Activated T-helper 1 cell treated with Interleukin-2 at 50 U/mL for 16 hours (primary cell): ENCODE data around the gene OR2F2.

Experiments used
- DNase-seq: peaks from one replicate; pipeline ENCODE4 v3.0.0-alpha.2; 2020; ENCODE audit warnings: low read depth

Gene OR2F2, protein sequence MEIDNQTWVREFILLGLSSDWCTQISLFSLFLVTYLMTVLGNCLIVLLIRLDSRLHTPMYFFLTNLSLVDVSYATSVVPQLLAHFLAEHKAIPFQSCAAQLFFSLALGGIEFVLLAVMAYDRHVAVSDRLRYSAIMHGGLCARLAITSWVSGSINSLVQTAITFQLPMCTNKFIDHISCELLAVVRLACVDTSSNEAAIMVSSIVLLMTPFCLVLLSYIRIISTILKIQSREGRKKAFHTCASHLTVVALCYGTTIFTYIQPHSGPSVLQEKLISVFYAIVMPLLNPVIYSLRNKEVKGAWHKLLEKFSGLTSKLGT

DNA sequence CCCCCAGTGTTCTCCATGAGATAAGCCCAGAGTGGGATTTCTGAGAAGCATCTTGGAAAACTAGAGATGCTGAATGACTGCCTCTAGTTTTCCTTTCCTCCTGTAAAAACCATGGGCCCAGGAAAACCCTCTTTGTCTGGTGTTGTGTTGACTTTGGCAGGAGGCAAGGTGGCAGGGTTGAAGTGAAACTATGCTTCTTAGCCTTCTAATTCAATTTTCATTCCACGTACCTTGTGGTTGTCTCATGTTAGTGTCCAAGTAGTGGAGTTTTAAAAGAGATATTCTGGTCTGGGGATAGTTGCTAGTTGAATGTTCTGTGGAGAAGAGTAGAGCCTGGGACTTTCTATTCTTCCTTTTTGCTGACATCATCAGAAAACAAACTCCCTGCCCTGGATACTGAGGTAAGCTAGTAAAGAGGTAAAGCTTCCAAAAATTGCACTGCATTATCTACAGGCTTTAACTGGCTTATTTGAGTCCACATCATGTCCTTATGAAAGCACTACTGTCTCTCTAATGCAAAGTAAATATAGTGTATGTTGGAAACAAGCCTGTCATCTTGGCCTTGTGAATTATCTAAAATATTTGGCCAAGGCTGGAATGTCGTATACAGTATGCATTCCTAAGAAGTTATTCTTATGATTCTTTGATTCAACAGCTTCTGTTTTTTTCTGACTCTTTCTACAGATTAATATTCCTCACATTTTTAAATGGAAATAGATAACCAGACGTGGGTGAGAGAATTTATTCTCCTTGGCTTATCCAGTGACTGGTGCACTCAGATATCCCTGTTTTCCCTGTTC is at the start of gene OR2F2:
OR2F2 (plus strand) TSS at position 708 of the 800 bp plus-strand sequence; CDS start at position 708, 0 bp downstream.
- no peak for DNase-seq

DNA sequence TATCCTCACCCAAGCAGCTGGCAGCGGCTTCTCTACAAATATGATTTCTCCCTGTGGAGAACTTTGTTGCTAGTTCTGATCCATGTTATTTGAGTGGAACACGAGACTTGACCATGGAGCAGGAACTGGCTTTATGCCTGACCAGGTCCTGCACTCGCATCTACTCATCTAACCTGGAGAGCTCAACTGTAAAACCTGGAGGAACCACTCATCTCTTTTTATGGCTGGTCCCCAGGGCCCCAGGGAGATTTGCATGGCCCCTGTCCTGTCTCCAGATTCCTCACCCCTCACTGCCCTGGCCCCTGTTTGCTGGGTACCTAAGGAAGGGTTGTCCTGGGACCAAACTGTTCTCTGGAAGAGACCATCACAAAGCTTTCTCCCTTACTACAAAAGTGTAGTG is 49.1 kb upstream of the OR2F2 start:
- DNase-seq, result no peak

DNA sequence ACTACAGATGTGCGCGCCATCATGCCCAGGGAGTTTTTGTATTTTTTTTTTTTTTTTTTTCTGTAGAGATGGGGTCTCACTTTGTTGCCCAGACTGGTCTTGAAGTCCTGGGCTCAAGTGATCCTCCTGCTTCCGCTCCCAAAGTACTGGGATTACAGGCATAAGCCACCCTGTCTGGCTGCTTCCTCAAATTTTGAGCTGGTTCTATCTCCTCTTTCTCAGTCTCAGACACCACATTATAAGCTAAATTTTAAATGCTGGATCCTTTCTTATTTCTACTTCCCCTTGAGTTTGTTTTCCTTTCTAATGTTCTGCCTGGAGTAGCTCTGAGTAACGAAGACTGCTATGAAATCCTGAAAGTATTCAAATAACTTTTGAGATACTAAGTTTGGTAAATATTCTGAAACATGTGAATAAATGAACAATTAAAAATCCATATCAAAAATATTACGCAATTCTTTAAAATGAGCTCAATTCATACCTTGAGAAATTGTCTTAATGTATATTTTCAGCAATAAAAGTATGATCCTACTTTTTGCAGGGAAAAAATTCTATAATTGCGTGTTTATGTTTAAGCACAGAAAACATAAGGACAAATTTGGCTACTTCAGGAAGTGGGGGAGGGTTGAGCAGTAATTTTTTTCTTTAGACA is 48.1 kb upstream of the OR2F2 start:
- DNase-seq, result no peak

DNA sequence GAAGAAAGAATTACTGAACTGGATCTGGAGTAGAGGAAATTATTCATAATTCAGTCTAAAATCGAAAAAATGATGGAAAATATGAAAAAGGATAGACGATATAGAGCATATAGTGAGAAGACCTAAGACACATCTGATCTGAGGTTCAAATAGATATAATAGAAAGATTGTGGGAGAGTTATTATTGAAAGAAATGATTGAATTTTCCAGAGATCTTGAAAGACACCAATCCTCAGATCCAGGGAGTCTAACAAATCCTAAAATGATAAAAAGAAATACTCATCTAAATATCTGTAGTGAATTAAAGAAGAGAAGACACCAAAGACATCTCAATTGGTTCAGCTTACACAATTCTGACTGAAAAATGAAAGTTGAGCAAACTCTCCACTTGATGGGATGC is 46.0 kb upstream of the OR2F2 start:
- DNase-seq, result no peak

DNA sequence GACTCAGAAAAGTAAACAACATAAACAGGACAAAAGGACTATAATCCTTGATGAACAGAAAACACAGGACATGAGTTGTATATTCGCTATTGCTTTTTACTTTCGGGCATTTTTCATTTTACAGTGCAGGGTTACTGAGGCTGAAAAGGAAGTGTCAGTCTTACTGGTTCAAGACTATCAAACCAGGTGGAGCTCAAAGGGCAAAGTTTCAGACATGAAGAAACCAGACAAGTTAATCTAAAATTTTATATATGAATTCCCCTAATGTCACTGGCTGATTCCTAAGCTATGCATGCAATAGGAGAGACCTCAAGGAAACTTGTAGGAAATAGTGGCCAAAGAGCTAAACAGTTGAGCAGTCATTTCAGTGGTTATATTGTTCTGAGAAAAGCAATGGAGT is 44.5 kb upstream of the OR2F2 start:
- DNase-seq, result no peak

DNA sequence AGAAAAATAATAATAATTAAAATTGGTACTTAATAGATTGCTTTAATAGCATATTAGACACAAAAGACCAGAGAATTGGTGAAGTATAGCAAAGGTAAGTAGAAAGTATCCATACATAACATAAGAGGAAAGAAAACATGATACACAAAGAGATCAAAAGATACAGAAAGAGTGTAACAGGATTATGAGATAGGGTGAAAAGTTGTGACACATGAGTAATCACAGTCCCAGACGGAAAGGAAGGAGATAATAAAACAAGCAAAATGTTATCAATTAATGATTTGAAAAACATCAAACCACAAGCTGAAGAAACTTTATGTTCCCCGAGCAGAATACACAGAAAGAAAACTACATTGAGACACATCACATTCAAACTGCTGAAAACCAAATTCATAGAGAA is 43.6 kb upstream of the OR2F2 start:
- DNase-seq, result no peak

DNA sequence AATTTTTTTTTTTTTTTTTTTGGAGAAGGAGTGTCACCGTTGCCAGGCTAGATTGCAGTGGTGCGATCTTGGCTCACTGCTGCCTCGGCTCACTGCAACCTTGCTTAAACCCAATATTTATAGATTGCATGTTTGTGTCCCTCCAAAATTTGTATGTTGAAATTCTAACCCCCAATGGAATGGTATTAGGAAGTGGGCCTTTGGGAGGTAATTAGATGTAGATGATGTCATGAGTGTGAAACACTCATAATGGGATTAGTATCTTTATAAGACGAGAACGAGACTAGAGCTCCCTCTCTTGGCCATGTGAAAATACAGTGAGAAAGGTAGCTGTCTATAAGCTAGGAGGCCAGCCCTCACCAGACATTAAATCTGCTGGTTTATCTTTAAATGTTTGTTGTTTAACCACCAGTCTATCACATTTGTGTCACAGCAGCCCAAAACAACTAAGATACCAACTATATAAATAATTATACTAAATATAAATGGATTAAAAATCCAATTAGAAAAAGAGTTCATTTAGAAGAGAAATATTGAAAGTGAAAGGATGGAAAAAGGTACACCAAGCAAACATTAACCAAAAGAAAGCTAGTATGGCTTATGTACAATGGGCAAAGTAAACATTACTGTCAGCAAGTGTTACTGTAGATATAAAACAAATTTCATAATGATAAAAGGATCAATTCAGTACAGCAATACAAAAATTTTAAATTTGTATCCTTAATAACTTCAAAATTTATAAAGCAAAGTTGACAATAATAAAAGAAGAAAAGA is 42.3 kb upstream of the OR2F2 start:
- DNase-seq, result no peak

DNA sequence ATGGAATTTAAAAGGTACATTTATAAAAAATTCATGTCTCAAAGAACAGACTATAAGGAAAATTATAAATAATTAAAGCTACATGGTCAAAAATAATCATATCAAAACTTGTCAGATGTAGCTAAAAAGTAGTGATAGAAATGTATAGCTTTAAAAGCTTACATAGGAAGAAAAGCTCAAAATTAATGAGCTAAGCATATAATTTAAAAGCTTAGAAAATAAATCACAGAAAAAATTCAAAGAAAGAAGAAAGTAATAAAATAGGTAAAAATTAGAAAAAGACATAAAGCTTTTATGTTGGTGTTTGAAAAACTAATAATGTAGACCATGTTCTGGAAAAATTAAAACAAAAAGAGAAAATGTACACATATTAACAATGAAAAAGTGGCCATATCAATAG is 38.4 kb upstream of the OR2F2 start:
- DNase-seq, result no peak

DNA sequence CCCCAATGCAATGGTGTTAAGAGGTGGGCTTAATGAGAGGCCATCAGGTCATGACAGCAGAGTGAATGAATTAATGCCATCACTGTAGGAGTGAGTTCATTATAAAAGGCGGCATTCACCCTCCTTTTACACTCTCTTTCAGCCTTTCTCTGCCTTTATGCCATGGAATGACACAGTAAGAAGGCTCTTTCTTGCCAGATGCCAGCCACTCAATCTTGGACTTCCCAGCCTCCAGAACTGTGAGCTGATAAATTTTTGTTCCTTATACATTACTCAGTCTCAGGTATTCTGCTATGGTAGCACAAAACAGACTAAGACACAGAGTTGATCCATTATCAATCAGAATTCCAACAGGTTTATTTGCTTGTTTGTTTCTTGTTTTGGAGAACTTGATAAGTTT is 36.2 kb upstream of the OR2F2 start:
- DNase-seq, result no peak

DNA sequence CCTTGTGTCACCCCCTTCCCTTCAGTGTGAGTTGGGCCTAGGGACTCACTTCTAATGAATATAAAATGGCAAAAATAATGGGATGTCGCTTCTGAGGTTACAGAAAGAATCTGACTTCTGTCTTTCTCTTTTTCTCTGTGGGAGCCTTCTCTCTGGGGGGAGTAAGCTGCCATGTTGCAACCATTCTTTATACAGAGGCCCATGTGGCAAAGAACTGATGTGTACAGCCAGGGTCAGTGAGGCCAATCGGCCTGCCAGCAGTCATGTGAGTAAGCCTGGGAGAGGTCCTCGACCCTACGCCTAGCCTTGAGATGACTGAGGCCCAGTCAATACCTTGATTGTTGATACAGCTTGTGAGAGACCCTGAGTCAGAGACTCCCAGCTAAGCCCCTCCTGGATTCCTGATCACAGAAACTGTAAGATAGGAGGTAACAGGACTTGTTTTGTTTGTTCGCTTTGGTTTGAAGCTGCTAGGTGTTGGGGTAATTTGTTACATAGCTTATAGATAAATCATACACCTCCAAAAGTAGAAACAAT is 34.7 kb upstream of the OR2F2 start:
- no peak for DNase-seq

DNA sequence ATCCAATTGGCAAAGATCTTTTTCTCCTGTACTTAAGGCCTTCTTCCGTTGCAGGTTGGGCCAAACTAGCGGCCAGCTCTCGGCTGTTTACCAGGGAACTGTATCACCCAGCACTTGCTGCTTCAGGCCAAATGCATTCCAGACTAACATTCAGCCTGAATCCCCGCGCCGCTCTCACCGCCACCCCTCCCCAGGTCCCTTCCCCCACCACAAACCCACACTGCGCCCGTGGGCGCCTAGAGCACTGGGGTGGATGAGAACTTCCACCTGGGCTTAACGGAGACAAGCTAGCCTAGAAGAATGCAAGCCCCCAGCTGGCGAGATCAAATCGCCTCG is 33.7 kb upstream of the OR2F2 start:
- DNase-seq, result no peak

DNA sequence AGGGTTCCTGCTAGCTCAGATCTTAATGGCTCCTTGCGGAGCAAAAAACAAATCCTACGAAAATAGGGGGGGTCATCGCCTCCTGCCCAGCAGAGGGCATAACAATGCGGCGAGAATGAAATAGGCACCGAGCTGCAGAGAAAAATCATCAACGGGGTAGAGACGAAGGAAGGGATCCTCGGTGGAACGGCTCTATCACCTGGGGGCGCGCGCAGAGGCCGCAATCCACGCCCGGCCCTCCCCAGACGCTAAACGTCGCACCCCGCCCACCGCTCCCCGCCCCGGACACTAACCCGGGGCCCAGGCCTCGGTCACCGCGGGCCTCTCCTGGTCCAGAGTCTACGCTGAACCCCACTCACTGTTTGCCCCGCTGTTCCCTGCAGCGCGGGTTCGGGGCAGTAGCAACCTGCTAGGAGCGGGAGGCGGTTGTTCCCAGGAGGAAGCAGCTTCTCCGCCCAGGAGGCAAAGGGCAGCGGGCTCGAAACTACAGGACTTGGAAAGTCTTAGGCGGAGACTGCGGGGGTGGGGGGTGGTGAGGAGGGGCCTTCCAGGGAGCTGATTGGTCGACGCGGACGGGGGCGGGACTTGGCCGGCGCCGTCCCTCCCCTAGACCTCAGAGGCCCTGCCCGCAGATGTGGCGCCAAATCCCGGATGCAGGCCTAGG is 33.2 kb upstream of the OR2F2 start, which contains the start of gene TCAF1:
TCAF1 (minus strand) TSS at position 509 of the 664 bp plus-strand sequence. CDS start 25,568 bp downstream, outside the sequence.
- peak; percentile 80 for DNase-seq

DNA sequence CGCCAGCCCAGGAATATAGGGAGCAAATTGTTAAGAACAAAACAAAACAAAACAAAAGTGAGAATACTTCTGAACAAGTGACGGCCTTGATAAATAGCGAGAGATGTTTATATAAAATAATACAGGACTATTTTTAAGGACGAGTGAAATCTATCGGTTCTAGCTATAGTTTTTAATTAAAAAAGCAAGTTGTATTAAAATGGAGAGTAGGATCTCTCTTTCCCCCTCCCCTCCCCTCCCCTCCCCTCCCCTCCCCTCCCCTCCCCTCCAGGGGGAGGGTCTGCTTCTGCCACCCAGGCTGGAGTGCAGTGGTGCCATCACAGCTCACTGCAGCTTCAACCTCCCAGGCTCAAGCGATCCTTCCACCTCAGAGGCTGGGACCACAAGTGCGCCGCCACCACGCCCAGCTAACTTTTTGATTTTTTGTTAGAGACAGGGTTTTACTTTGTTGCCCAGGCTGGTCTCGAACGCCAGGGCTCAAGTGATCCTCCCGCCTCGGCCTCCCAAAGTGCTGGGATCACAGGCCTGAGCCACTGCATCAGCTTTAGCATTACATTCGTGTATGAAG is 32.6 kb upstream of the OR2F2 start:
- DNase-seq, result no peak

DNA sequence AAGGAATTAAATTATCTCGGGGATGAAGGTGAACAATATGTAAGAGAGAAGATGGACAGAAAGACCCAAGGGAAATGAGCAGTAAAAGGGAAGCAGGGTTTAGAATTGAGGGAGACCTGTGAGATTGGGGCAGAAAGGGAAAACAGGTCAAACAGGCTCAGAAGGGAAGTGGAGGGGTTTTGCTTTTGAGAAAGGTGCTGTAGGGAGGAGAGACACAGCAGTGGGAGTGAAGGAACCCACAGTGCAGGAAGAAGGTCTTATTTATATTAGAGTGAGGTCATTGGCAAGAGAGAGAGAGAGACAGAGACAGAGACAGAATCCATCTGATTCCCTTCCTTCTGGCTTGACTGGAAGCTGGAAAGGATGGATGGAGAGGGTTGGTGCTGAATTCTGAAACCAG is 29.5 kb upstream of the OR2F2 start:
- DNase-seq, result no peak

DNA sequence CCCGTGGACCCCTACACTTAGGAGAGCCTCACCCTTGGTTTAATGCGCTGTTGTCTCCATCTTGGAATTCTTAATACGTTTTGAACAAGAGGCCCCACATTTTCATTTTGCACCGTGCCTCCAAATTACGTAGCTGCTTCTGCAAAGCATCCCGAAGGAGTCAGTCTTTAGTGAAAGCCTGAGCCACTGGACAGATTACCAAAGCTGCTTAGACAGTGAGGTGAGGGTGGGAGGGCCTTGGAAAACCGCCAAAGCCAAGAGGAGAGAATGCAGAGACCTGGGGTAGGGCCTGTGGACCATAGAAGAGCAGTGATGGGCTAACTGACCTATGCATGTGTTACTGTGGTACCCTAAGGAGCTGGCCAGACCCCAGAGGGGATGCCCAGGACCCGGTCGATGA is 28.9 kb upstream of the OR2F2 start:
- DNase-seq, result no peak

DNA sequence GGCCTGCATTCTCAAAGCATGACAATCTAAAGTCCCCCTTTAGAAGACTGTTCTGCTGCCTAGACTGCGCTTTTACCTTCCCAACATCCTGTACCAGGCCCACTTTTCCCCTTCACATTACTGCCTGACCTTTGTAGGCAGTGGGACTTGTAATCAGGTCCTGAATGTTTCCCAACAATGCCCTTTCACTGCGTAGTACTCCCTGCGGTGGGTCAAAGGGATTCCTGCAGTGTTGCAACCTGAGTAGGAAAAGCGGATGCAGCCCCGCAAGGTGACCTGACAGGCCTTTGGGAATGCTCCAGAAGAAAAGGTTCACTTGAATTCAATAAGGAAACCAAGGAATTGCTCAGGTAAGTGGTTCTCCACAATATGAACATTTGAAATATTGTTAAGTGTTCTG is 28.1 kb upstream of the OR2F2 start:
- DNase-seq, result no peak

DNA sequence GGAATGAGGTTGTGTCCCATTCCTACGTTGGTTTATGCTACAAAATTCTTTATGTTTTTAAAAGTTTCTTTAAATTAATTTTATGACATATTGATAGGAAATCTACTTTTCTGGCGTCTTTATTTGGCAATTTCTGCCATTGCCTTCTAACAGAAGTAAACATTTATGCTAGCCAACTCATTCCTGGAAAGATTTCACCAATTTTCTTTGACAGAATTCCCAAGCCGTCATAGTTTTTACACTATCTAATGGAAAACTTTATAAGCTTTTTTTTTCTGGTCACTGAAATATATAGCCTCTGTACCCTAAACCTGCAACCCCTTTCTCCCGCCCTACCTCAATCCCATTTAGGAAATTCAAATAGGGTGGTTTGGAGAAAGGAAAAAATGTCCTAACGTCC is 26.9 kb upstream of the OR2F2 start:
- DNase-seq, result no peak

DNA sequence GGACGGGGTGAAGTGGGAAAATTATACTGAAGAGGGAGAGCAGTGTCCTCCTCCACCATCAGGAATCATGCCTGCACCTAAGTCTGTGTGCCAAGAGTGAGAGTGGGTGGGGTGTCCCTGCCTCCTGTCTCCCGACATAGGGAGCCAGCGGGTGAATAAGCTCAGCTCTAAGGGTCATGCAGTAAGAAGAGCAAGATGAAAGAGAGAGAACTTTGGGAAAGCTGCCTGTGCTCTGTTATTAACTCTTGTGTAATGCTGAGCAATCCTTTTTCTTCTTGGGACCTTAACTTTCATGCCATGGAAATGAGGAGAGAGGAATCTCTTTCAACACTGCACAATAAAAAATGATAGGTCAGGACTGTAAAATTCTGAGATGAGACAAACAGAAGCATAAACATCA is 25.2 kb upstream of the OR2F2 start:
- no peak for DNase-seq

DNA sequence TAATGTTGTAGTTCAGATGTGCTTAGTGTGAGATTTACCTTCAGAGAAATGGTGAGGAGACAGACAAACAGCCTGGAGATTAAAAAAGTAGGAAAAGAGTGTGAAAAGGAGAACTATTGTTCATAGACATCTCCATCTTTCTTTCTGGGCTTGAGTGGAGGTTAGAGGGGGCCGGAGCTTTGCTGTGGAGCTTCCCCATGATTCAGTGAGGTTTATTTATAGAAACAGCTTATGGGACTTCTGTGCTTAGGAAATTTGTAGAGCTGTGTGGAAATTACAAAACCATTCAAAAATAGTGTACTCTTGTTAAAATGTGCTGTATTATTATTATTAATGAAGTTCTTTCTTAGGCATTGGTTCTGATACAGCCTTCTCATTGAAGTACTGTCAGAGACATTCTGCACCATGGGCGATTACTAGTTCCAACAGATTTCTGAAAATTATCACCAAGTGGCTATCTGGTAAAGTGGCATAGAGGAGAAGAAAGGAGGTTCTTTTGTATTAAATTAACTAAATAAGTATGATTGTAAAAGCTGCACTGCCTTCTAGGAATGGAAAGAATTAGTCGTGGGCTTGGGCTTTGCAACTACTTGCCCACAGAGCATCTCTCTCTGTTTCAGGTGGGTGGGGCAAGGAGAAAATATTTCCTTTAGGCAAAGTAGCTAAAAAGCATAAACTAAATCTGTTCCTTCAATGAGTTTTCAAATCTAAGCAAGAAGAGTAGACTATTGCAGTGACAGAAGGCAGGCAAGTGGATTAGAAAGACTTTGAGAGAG is 24.4 kb upstream of the OR2F2 start:
- no peak for DNase-seq

DNA sequence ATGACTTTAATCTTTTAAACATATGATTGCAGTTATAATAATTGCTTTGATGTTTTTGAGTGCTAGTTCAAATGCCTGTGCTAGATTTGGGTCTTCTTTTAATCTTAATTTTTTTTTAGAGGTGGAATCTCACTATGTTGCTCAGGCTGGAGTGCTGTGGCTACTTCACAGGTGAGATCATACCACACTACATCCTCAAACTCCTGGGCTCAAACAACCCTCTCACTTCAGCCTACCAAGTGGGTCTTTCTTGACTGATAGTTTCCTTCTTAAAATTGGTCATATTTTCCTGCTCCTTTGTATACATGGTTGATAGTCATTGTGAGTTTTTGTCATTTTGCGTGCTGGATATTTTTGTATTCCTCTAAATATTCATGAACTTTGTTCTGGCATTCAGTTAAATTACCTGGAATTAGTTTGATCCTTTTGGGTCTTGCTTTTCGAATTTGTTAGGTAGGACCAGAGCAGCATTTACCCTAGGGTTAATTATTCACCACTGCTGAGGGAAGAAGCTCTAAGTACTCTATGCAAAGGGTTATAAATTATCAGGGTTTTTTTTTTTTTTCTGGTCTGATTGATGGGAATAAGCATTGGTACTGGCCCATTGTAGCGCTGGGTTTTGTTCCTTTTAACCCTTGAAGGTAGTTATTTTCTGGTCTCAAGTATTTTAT is 21.0 kb upstream of the OR2F2 start:
- DNase-seq, result no peak
